GM12872 (cell line): ENCODE results near the gene FAM163B.

Experiments used
- CTCF ChIP-seq: IDR thresholded peaks from 3 replicates; pipeline ENCODE4 v1.5.1; 2011; ENCODE audit warnings: low read depth, mild to moderate bottlenecking, low read length, moderate library complexity; ENCODE audit not compliant: insufficient read depth

The FAM163B gene

GRCh38 chr9:133528876-133529241, 80.3 kb downstream of the FAM163B start:
- no peak for TF ChIP-seq CTCF

DNA sequence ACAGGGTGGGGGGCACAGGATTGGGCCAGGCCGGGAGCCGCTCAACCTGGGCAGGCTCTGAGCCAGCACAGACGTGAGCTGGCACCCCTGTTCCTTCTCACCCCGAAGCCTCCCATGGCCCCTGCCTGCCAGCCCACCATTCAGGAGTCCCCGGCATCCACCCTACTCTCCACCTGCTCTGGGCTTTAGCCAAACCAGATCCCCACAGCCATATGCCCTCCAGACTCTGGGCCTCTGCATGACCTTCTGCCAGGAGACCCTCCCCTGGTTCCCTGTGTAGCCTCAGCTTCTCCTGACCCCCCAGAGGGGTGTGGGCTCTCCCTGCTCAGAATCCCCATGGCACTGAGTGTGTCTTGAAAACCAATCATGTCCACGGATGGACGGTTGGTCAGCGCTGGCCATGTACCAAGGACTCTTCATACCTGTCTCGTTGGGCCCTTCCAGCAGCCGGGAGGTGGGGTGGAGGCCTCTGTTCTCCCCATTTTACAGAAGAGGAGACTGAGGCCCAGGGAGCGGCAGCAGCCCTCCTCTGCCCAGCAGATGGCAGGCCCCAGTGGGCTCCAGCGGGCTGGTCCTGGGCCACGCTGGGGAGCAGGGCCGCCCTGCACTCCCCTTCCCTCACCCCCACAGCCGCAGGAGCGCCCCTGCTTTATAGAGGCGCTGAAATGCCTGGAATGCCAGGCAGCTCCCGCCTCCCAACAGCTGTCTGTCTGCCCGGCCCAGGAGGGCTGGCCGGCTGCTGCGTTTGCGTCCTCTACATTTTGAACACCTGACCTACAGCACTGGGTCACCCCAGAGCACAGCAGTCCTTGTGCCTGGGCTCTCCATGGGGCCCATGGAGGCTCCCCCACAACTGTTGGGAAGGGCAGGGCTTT, 81.0 kb downstream of the FAM163B start:
- TF ChIP-seq CTCF = no peak

DNA sequence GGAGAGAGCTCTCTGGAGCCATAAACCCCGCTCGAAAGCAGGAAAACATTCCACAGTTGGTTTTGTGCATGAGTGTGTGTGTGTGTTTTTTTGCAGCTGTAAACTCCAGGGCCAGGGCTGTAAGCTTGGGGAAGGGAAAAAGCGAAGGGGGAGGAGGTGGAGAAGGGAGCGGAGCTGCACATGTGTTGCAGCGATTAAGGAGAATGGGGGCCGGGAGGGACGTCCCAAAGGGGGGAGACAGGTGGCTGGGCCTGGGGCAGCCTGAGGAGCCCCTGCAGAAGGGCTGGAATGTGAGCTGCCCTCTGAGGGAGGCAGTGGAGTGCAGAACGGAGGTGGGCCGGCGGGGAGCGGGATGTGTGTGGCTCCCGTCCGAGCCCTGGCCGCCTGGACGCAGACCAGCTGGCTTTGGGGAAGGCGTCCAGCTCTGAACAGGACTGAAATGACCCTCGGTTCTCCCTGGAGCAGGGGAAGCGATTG, 81.7 kb downstream of the FAM163B start:
- no peak for TF ChIP-seq CTCF
